Psoas muscle (tissue), 8 donors: Measurements from ENCODE around the gene INSR. TPM values are rescaled to one million over a fixed set of nuclear protein-coding genes. Genes with fewer than 3 reads are reported as not detected.

ENCODE experiments used
- ATAC-seq, 4 donors: fragments of 200-7000 bp; cut with Tn5 transposase; one replicate each; pipeline ENCODE4 v1.9.1; 2020; ENCODE audit warnings: moderate library complexity in 3 of 4, mild to moderate bottlenecking in 2 of 4
- DNase-seq, 2 donors: peaks; one replicate each; pipeline ENCODE4 v3.0.0-alpha.2; 2020
- H3K27ac ChIP-seq: fragments of 200-600 bp; one replicate; pipeline ENCODE4 v1.8.0; 2022
- H3K27me3 ChIP-seq, 3 donors: fragments of 200-600 bp in 1 of 3; one replicate each; pipeline versions ENCODE4 v1.6.1 to v1.8.0; 2013 to 2022; ENCODE audit warnings: low read length in 2 of 3, mild to moderate bottlenecking in 2 of 3, moderate library complexity in 1 of 3; ENCODE audit not compliant: insufficient read depth in 3 of 3
- H3K36me3 ChIP-seq, 2 donors: fragments of 200-600 bp in 1 of 2; one replicate each; pipeline versions ENCODE4 v1.6.1 to v1.8.0; 2013 to 2022; ENCODE audit warnings: low read depth in 1 of 2, mild to moderate bottlenecking in 1 of 2, moderate library complexity in 1 of 2; ENCODE audit not compliant: insufficient read depth in 1 of 2
- H3K4me1 ChIP-seq: fragments of 200-600 bp; one replicate; pipeline ENCODE4 v1.8.0; 2022
- H3K4me3 ChIP-seq: fragments of 200-600 bp; one replicate; pipeline ENCODE4 v1.8.0; 2022; ENCODE audit warnings: mild to moderate bottlenecking
- H3K9me3 ChIP-seq: fragments of 200-600 bp; one replicate; pipeline ENCODE4 v1.8.0; 2022
- WGBS, 3 donors: extraction: QIAGEN DNeasy Blood & Tissue Kit; methylation state at CpG; one replicate each; pipeline versions ENCODE4 v1.1.6 to v1.1.7; 2013; 5-methylcytosine and 5-hydroxymethylcytosine counted together
- intact Hi-C, 2 donors: fragments of 100-400 bp; cut with DNase I; formaldehyde crosslinking; loops; one replicate each; pipeline versions ENCODE4 v1.11.0 to v1.14.2; 2022
- polyA plus RNA-seq, 3 donors: library from polyadenylated mRNA; stranded (reverse); fragments of 200-250 nt; gene quantifications; one replicate each; pipeline ENCODE4 v1.2.3, GENCODE V29; 2013
- total RNA-seq, 4 donors: library from RNA; stranded (reverse); fragmentation: NEBNext Ultra II Directional in 2 of 4; extraction: Animal tissue kit (Norgen Biotek cat#: 25700) in 2 of 4; gene quantifications; one replicate each; pipeline versions ENCODE4 v1.2.1 to v1.2.4, GENCODE V29; 2021 to 2023
- TF ChIP-seq, protein P1 (sequence below): fragments of 200-600 bp; IDR thresholded peaks from one replicate; pipeline ENCODE4 v1.8.0; 2022; ENCODE audit warnings: antibody characterized with exemption
- donor health status: healthy with polysubstance abuse.
- donor health status: DM: no; HTN: no; CAD: no; lungs with moderate emphysema.
- donor health status: Bipolar disorder and iron deficiency.
- donor health status: healthy.
- donor health status: DM: yes; HTN: yes; CAD: no.
- donor health status: DM: no; HTN: no; CAD: no.
- donor health status: DM: no; HTN: no; CAD: no.
- donor health status: DM: yes; HTN: yes; CAD: no.

Gene INSR
- total and polyA plus RNA-seq, 7 donors = 3.7 to 95.1 (median 48.5) TPM

DNA sequence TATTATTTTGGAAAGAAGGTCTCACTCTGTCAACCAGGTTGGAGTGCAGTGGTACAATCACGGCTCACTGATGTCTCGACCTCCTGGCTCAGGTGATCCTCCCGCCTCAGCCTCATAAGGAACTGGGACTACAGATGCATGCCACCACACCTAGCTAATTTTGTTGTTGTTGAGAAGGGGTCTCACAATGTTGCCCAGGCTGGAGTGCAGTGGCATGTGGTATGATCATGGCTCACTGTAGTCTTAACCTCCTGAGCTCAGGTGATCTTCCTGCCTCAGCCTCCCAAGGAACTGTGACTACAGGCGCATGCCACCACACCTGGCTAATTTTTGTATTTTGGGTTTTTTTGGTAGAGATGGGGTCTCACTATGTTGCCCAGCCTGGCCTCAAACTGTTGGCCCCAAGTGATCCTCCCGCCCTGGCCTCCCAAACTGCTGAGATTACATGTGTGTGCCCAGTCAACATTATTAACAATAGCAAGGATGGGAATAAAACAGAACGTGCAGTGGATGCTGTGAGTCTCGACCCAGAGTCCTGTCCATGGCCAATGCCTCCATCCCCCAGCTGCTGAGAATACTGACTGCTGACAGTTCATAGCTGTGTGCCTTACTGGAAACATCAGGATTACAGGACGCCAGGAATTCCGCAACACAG is 230.3 kb downstream of the INSR start:
- H3K36me3 ChIP-seq = no peaks in the 10 kb centered on the region
- no peak for ATAC-seq
- H3K4me3 ChIP-seq = no peak overlapping the region
- TF ChIP-seq, protein P1, sequence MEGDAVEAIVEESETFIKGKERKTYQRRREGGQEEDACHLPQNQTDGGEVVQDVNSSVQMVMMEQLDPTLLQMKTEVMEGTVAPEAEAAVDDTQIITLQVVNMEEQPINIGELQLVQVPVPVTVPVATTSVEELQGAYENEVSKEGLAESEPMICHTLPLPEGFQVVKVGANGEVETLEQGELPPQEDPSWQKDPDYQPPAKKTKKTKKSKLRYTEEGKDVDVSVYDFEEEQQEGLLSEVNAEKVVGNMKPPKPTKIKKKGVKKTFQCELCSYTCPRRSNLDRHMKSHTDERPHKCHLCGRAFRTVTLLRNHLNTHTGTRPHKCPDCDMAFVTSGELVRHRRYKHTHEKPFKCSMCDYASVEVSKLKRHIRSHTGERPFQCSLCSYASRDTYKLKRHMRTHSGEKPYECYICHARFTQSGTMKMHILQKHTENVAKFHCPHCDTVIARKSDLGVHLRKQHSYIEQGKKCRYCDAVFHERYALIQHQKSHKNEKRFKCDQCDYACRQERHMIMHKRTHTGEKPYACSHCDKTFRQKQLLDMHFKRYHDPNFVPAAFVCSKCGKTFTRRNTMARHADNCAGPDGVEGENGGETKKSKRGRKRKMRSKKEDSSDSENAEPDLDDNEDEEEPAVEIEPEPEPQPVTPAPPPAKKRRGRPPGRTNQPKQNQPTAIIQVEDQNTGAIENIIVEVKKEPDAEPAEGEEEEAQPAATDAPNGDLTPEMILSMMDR = no peak
- peaks cover 0 to 1% (median 0%) of the 10 kb centered on the region in 3 donors for H3K27me3 ChIP-seq
- H3K27ac ChIP-seq = no peak overlapping the region
- intact Hi-C loops = loop anchor here in 1 of 2 donors (10.0 kb wide), 1 partner anchor 1771 kb away; the partner anchor contains the start of genes MBD3L1 and ZNF558
- DNase-seq = no peak
- 86 to 90% (median 86%) methylated on average over 9 of the region's 9 CpGs for WGBS, 3 donors
- no peaks in the 10 kb centered on the region for H3K4me1 ChIP-seq
- H3K9me3 ChIP-seq = no peaks in the 10 kb centered on the region

- Histone ChIP-seq H3K4me3 (no peak overlapping the region), H3K27me3 (peaks cover 0 to 1% (median 0%) of the 10 kb centered on the region in 3 donors), H3K27ac (no peak overlapping the region), H3K4me1 (no peaks in the 10 kb centered on the region), H3K36me3 (no peaks in the 10 kb centered on the region), H3K9me3 (no peaks in the 10 kb centered on the region)
- 64 to 72% (median 67%) methylated on average over 4 of the region's 4 CpGs for WGBS, 3 donors
- TF ChIP-seq, protein P1 = no peak
- DNase-seq = no peak
- no peak for ATAC-seq
- intact Hi-C loops = loop anchor here in 1 of 2 donors (10.0 kb wide), 1 partner anchor 1771 kb away; the partner anchor contains the start of genes MBD3L1 and ZNF558
These were observed 230.9 kb downstream of the INSR start for GRCh38 chr19:7063339-7063738.

Other genes with a start within 250 kb of the INSR start
- gene MBD3L2, start 245.1 kb downstream of the INSR start, total RNA-seq = not detected
- not detected for gene MBD3L2, start 245.1 kb downstream of the INSR start, polyA plus RNA-seq
- gene MBD3L3, start 235.7 kb downstream of the INSR start, total RNA-seq = not detected
- gene MBD3L3, start 235.7 kb downstream of the INSR start, polyA plus RNA-seq = not detected
- 1 to 10 TPM; 3.1 to 5.7 (median 3.6) TPM for gene ZNF557, start 224.7 kb downstream of the INSR start, total RNA-seq
- gene ZNF557, start 224.7 kb downstream of the INSR start, polyA plus RNA-seq = 1 to 10 TPM in 2 of 3 donors, under 1 TPM in 1; 0.82 to 3.2 (median 1.3) TPM
- 1 to 10 TPM; 6.0 to 8.3 (median 6.9) TPM for gene ARHGEF18, start 54.5 kb upstream of the INSR start, total RNA-seq
- 10 to 100 TPM in 1 of 3 donors, 1 to 10 TPM in 2; 3.5 to 12.2 (median 5.3) TPM for gene ARHGEF18, start 54.5 kb upstream of the INSR start, polyA plus RNA-seq
- gene PEX11G, start 194.6 kb upstream of the INSR start, total RNA-seq = 1 to 10 TPM; 1.1 to 1.4 (median 1.2) TPM
- gene PEX11G, start 194.6 kb upstream of the INSR start, polyA plus RNA-seq = 1 to 10 TPM; 1.0 to 1.1 (median 1.1) TPM
- gene ZNF358, start 221.7 kb upstream of the INSR start, total RNA-seq = 100 to 1,000 TPM in 1 of 4 donors, 10 to 100 TPM in 3; 80.4 to 109 (median 90.1) TPM
- gene ZNF358, start 221.7 kb upstream of the INSR start, polyA plus RNA-seq = 100 to 1,000 TPM in 1 of 3 donors, 10 to 100 TPM in 2; 38.1 to 110 (median 88.9) TPM
- 10 to 100 TPM; 15.4 to 23.8 (median 17.0) TPM for gene MCOLN1, start 228.2 kb upstream of the INSR start, total RNA-seq
- gene MCOLN1, start 228.2 kb upstream of the INSR start, polyA plus RNA-seq = 10 to 100 TPM; 15.9 to 28.6 (median 20.2) TPM
- 10 to 100 TPM; 53.3 to 72.8 (median 62.7) TPM for gene PNPLA6, start 241.3 kb upstream of the INSR start, total RNA-seq
- 10 to 100 TPM; 31.8 to 63.8 (median 34.6) TPM for gene PNPLA6, start 241.3 kb upstream of the INSR start, polyA plus RNA-seq